Stimulated activated CD8-positive, alpha-beta memory T cell treated with anti-CD3 and anti-CD28 coated beads, Interleukin-4, amount 100 ng/mL, for 48 hours (primary cell): Measurements from ENCODE around the gene PLLP.

Experiments
- DNase-seq: peaks from one replicate; pipeline ENCODE4 v3.0.0-alpha.2; 2020

PLLP gene

GRCh38 chr16:57284209-57284951 is at the start of gene PLLP:
Gene PLLP (minus strand): TSS chr16:57284672. CDS start chr16:57284540, 132 bp downstream.
- peak; percentile 53 for DNase-seq

- no peak for DNase-seq
Measured at GRCh38 chr16:57333402-57333801, 48.9 kb upstream of the PLLP start.

GRCh38 chr16:57331355-57331754 is 46.9 kb upstream of the PLLP start:
- DNase-seq: no peak

GRCh38 chr16:57329718-57330327 is 45.4 kb upstream of the PLLP start:
- no peak for DNase-seq

GRCh38 chr16:57325458-57325857 is 41.0 kb upstream of the PLLP start:
- DNase-seq: no peak

- DNase-seq: no peak
Measured at GRCh38 chr16:57324749-57325148, 40.3 kb upstream of the PLLP start.

GRCh38 chr16:57319646-57320045 is 35.2 kb upstream of the PLLP start:
- no peak for DNase-seq

GRCh38 chr16:57318240-57318970 is 33.9 kb upstream of the PLLP start:
- no peak for DNase-seq

- no peak for DNase-seq
Measured at GRCh38 chr16:57316390-57317017, 32.0 kb upstream of the PLLP start.

GRCh38 chr16:57315416-57315815 is 30.9 kb upstream of the PLLP start:
- DNase-seq: no peak

- DNase-seq: no peak
Measured at GRCh38 chr16:57314161-57314785, 29.8 kb upstream of the PLLP start.

- DNase-seq: no peak
Measured at GRCh38 chr16:57313509-57313908, 29.0 kb upstream of the PLLP start.

- peak; percentile 11 for DNase-seq
Measured at GRCh38 chr16:57310801-57311200, 26.3 kb upstream of the PLLP start.

- no peak for DNase-seq
Measured at GRCh38 chr16:57308041-57308440, 23.6 kb upstream of the PLLP start.

- no peak for DNase-seq
Measured at GRCh38 chr16:57307365-57307764, 22.9 kb upstream of the PLLP start.

GRCh38 chr16:57306676-57307341 is 22.3 kb upstream of the PLLP start:
- DNase-seq: no peak

GRCh38 chr16:57305159-57305811 is 20.8 kb upstream of the PLLP start:
- no peak for DNase-seq

- DNase-seq: no peak
Measured at GRCh38 chr16:57304169-57305061, 19.9 kb upstream of the PLLP start.

GRCh38 chr16:57303910-57304168 is 19.4 kb upstream of the PLLP start:
- no peak for DNase-seq

GRCh38 chr16:57303021-57303909 is 18.8 kb upstream of the PLLP start:
- no peak for DNase-seq
